Measurements from ENCODE around the gene ATP6V0A1.

The ATP6V0A1 gene

DNA sequence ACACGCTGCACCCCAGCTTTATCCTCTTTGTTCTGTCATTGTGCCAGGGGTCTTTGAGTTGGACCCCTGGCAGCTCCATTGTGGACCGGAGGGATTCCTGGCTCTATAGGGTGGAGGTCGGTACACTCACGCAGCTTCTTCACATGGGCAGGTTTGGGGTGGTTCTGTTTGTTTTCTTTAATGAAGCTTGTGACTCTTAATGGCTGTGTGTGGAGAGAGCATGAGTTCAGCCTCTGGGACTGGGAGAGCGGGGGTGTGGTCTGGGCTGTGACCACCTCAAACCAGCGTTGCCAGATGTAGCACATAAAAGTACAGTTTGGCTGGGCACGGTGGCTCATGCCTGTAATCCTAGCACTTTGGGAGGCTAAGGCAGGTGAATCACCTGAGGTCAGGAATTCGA is 56.2 kb downstream of the ATP6V0A1 start:
- Histone ChIP-seq H3K9me3 (ENCODE audit: control insufficient read depth, insufficient read depth, low read length) (no peaks in the 10 kb centered on the region), H3K9ac (ENCODE audit: low read depth, low read length) (no peak overlapping the region), H3K36me3 (ENCODE audit: control insufficient read depth, insufficient read depth, low read length) (peaks cover 20% of the 10 kb centered on the region), H3K4me1 (ENCODE audit: control insufficient read depth, insufficient read depth, low read length) (peaks cover 8% of the 10 kb centered on the region), H3K4me3 (ENCODE audit: low read depth, low read length) (no peak overlapping the region), H3K27me3 (ENCODE audit: control insufficient read depth, insufficient read depth, low read length) (no peaks in the 10 kb centered on the region)

DNA sequence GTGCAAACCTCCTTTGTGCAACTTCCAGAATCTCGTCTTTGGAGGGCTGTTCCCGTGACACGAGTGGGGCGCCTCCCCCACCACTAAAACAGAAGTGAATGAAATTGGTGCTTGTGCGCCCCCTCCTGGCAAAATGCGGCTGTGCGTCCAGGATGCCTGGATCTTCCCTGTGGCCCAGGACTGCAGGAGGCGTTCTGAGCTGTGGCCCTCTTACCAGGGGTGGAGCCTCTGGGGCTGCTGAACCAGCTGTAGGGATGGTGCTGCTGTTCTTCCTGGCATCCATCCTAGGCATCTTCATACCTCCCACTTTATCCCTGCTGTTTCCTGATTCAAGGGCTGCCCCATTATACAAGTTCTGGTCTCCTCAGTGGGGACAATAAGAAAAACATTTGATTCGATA is 58.8 kb downstream of the ATP6V0A1 start:
- H3K4me3 ChIP-seq (ENCODE audit: low read depth, low read length) = no peak overlapping the region

DNA sequence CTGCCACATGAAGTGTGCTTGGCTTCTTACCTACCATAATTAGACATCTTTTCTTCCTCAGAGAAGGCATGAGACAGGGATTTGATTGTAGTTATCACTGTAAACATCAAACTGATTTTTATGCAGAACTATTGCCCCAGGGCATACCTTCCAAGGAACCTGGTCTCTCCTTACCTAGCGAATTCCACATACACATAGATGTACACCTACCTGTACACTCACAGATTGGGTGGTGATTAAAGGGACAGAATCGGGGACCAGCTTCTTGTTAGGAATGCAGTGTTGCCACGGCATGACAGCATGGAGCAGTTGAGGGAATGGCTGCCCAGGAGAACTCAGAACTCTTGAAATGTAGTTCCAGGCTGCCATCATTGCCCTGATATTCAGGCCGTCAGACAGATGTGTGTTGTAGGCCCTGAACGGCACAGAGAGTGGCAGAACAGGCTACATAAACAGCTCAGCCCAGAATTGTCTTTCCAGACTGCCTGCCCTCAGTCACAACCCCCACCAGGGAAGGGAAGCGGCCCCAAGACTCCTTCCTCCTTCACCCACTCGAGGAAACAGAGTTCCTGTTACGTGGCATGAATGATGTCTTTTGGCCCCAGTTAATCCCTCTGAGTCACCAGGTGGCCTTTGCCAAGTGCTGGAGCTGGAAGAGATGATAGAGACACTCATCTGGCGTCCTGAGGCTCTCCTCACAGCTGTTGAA is 59.5 kb downstream of the ATP6V0A1 start:
- Histone ChIP-seq H3K27me3 (ENCODE audit: control insufficient read depth, insufficient read depth, low read length) (no peaks in the 10 kb centered on the region), H3K4me3 (ENCODE audit: low read depth, low read length) (no peak overlapping the region), H3K36me3 (ENCODE audit: control insufficient read depth, insufficient read depth, low read length) (peaks cover 20% of the 10 kb centered on the region), H3K4me1 (ENCODE audit: control insufficient read depth, insufficient read depth, low read length) (peaks cover 15% of the 10 kb centered on the region), H3K9me3 (ENCODE audit: control insufficient read depth, insufficient read depth, low read length) (no peaks in the 10 kb centered on the region), H3K9ac (ENCODE audit: low read depth, low read length) (no peak overlapping the region)

More for the DNA sequence above, 58.8 kb downstream of the ATP6V0A1 start:
- Histone ChIP-seq H3K4me1 (ENCODE audit: control insufficient read depth, insufficient read depth, low read length) (peaks cover 15% of the 10 kb centered on the region), H3K36me3 (ENCODE audit: control insufficient read depth, insufficient read depth, low read length) (peaks cover 20% of the 10 kb centered on the region), H3K9ac (ENCODE audit: low read depth, low read length) (no peak overlapping the region), H3K9me3 (ENCODE audit: control insufficient read depth, insufficient read depth, low read length) (no peaks in the 10 kb centered on the region), H3K27me3 (ENCODE audit: control insufficient read depth, insufficient read depth, low read length) (no peaks in the 10 kb centered on the region)

DNA sequence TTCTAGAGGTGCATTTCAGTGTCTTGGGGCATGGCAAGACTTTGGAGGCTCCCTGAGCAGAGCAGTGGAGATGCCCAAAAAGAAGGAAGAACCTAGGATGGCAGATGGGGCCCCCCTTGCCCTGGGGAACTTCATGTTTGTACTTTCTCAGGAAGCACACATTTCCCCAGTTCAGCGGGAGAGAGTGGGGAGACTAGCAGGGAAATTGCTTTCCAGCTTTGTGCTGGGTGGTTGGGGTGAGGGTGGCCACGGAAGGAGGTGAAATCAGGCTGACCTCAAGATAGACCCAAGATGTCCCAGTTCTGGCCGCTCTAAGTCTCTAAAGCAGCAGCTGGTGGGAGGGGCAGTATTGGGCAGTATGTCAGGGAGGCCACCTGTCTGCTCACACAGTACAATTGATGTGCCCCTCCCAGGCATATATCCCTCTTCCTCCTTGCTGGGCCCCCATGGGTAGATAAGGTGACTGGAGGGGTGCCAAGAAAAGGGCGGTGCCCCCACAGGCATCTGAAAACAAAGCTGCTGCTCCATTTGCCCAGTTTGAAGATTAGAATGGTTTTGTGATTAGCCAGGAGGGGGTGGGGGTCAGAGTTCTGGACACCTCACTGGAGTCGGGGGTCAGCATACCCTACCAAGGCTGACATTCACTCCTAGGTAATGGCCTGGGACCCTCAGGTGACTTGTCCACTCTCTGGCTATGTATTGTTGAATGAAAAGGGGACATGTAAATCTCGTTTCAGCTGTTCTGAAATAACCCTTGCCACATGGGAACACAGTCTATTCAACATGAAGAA is 60.3 kb downstream of the ATP6V0A1 start:
- no peaks in the 10 kb centered on the region for H3K9me3 ChIP-seq (ENCODE audit: control insufficient read depth, insufficient read depth, low read length)
- peak overlapping the region; percentile 30 for H3K4me3 ChIP-seq (ENCODE audit: low read depth, low read length)
- H3K27me3 ChIP-seq (ENCODE audit: control insufficient read depth, insufficient read depth, low read length) = no peaks in the 10 kb centered on the region
- H3K4me1 ChIP-seq (ENCODE audit: control insufficient read depth, insufficient read depth, low read length) = peaks cover 15% of the 10 kb centered on the region
- H3K9ac ChIP-seq (ENCODE audit: low read depth, low read length) = no peak overlapping the region
- H3K36me3 ChIP-seq (ENCODE audit: control insufficient read depth, insufficient read depth, low read length) = peaks cover 13% of the 10 kb centered on the region

DNA sequence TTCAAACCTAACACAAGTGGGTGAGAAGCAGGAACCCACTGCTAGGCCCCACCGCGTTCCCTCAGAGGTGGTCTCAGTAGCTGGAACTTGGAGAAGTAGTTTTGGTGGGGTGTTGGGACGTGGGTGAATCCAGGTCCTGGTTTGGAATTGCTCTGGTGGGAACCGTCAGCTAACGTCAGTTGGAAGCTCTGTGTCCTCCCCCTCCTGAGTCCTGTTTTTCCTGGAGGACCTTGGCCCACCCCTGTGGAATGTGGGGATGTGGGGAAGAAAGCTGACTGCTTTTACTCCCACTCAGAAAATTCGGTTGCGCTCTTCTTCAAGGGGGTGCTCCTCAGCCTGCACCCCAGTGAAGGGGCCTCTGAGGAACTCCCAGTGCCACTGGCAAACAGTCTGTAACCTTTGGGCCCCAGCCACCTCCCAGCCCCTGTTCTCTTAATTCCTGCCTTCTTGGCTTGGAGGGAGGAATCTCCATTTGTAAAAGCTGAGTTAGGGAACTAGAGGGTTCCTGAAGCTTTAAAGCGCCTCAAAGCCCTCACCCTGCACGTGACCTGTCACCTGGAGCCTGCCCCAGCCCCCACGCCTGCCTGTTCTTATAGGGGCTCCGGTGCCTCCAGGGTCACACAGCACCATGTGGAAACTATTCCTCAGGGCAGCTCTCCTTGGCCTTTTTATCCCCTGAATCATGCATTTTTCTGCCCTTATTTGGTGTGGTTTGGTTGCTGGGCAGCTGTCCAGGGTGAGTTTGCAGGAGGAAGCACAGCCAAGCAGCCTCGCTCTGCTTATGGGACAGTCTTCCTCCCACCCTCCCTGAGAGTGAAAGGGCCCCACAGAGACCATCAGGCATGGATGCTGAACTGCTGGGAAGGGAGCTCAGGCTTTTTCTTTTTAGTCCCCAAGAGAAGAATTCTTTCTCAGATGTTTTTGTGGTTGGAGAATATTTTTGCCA is 61.1 kb downstream of the ATP6V0A1 start:
- Histone ChIP-seq H3K4me3 (ENCODE audit: low read depth, low read length) (peak overlapping the region; percentile 39), H3K36me3 (ENCODE audit: control insufficient read depth, insufficient read depth, low read length) (peaks cover 7% of the 10 kb centered on the region), H3K27me3 (ENCODE audit: control insufficient read depth, insufficient read depth, low read length) (no peaks in the 10 kb centered on the region), H3K9me3 (ENCODE audit: control insufficient read depth, insufficient read depth, low read length) (no peaks in the 10 kb centered on the region), H3K9ac (ENCODE audit: low read depth, low read length) (no peak overlapping the region), H3K4me1 (ENCODE audit: control insufficient read depth, insufficient read depth, low read length) (peaks cover 15% of the 10 kb centered on the region)

DNA sequence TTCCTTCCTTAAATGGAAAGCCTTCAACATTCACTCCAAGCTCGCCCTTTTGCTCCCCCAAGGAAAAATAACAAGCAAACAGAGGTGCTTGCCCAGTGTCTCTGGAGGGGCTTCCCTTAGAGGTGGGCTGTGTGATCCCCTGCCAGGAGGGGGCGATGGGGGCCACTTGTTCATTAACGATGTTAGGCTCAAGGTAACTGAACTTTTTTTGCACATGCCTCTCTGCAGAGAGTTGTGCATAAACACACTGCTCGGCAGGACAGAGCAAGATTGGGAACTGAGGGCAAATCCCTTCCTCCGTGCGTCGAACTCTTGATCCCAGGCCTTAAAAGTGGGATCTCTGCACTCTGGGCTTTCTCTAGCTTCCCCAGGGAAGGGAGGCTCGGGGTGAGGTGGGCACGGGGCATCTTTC is 61.9 kb downstream of the ATP6V0A1 start:
- Histone ChIP-seq H3K9me3 (ENCODE audit: control insufficient read depth, insufficient read depth, low read length) (no peaks in the 10 kb centered on the region), H3K9ac (ENCODE audit: low read depth, low read length) (no peak overlapping the region), H3K27me3 (ENCODE audit: control insufficient read depth, insufficient read depth, low read length) (no peaks in the 10 kb centered on the region), H3K4me3 (ENCODE audit: low read depth, low read length) (peak overlapping the region; percentile 39), H3K36me3 (ENCODE audit: control insufficient read depth, insufficient read depth, low read length) (peaks cover 7% of the 10 kb centered on the region), H3K4me1 (ENCODE audit: control insufficient read depth, insufficient read depth, low read length) (peaks cover 15% of the 10 kb centered on the region)

DNA sequence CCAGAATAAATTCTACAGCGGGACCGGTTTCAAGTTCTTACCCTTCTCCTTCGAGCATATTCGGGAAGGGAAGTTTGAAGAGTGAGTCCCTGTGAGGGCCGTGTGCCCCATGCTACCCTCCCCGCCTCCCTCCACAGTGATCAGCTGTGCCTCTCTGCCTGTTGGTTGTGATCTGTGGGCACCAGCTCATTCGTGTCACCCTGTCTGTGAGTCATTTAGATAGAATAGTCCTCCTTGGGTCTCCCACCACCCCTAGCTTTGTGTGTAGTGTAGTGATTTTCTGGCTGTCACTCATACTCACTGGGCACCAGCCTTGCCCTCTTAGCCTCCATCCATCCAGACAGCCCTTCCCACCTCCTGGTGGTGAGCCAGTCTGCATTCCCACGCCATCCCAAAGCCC is 62.4 kb downstream of the ATP6V0A1 start:
- peaks cover 15% of the 10 kb centered on the region for H3K4me1 ChIP-seq (ENCODE audit: control insufficient read depth, insufficient read depth, low read length)
- no peaks in the 10 kb centered on the region for H3K27me3 ChIP-seq (ENCODE audit: control insufficient read depth, insufficient read depth, low read length)
- H3K9ac ChIP-seq (ENCODE audit: low read depth, low read length) = no peak overlapping the region
- H3K4me3 ChIP-seq (ENCODE audit: low read depth, low read length) = no peak overlapping the region
- H3K36me3 ChIP-seq (ENCODE audit: control insufficient read depth, insufficient read depth, low read length) = peaks cover 7% of the 10 kb centered on the region
- no peaks in the 10 kb centered on the region for H3K9me3 ChIP-seq (ENCODE audit: control insufficient read depth, insufficient read depth, low read length)

DNA sequence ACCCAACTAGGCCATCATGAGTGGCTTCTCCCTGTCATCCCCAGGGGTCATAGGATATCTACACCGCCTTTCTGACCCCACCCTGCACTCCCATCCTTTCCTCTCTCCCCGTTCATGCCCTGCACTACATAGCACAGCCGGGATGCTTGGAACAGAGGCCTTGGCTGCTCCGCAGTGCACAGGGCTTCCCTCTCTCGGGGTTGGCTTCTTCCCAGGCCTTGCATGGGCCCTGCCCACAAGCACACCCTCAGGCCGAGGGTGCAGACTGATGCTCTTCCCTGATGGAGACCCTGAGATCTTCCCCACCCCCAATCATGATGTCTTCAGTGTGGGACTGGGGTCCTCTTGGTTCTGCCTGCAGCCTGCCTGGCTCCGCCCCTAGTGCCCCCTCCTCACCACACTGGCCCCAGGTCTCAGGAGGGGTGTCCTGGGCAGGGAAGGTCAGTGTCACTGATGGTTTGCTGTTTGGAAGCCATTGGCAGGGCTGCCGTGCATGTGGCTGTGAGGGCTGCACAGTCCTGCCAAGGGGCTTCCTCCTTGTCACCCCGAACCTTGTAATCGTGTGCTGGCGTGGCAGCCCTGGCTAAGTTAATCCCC is 63.1 kb downstream of the ATP6V0A1 start:
- Histone ChIP-seq H3K27me3 (ENCODE audit: control insufficient read depth, insufficient read depth, low read length) (no peaks in the 10 kb centered on the region), H3K36me3 (ENCODE audit: control insufficient read depth, insufficient read depth, low read length) (peaks cover 3% of the 10 kb centered on the region), H3K9me3 (ENCODE audit: control insufficient read depth, insufficient read depth, low read length) (no peaks in the 10 kb centered on the region), H3K4me1 (ENCODE audit: control insufficient read depth, insufficient read depth, low read length) (peaks cover 15% of the 10 kb centered on the region), H3K9ac (ENCODE audit: low read depth, low read length) (no peak overlapping the region), H3K4me3 (ENCODE audit: low read depth, low read length) (no peak overlapping the region)

DNA sequence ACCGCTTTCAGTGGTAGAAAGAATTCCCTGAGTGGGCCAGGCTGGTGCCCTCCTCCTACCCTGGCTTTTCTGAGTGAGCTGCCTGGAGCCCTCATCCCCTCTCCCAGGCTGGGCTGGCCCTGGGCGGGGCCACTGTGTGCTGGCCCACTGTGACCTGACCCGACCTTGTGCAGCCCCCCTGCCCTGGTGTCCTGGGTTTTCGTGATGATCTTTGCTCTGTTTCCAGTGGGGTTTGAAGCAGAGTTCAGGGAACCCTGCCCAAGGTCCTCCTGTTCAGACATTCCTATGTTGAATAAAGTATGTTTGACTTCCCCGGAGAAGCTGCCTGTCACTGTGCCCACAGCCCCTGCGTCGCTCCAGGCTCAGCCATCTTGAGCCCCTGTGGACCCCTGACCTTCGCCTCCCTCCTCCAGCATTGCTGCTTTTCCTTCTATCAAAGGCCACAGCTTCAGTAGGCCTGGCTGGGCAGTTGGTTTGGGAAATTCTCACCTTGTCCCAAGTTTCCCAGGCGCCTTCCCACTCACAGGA is 63.6 kb downstream of the ATP6V0A1 start:
- H3K27me3 ChIP-seq (ENCODE audit: control insufficient read depth, insufficient read depth, low read length) = no peaks in the 10 kb centered on the region
- peaks cover 15% of the 10 kb centered on the region for H3K4me1 ChIP-seq (ENCODE audit: control insufficient read depth, insufficient read depth, low read length)
- H3K9ac ChIP-seq (ENCODE audit: low read depth, low read length) = no peak overlapping the region

DNA sequence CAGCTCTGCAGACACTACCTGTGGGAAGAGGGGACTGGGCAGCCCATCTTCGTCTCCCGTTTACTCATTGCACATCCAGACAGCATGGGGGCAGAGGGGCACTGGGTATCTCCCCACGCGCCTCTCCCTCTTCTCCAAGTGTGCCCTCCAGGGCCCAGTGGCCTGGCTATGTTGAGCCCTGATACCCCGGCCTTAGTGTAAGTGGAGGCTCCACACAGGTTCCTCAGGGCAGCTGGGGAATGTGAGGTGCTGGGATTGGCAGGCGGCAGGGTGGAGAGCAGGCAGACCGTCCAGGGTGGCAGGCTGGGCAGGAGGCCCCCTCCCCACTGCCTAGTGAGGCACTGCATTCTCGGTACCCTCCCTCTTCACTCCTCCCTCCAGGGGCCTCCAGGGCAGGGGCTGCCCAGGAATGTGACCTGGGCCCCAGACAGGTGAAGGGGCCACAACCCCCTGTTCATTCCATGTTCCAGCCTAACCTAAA is 64.2 kb downstream of the ATP6V0A1 start:
- Histone ChIP-seq H3K36me3 (ENCODE audit: control insufficient read depth, insufficient read depth, low read length) (peaks cover 3% of the 10 kb centered on the region), H3K4me1 (ENCODE audit: control insufficient read depth, insufficient read depth, low read length) (peaks cover 15% of the 10 kb centered on the region), H3K27me3 (ENCODE audit: control insufficient read depth, insufficient read depth, low read length) (no peaks in the 10 kb centered on the region), H3K9me3 (ENCODE audit: control insufficient read depth, insufficient read depth, low read length) (no peaks in the 10 kb centered on the region), H3K4me3 (ENCODE audit: low read depth, low read length) (no peak overlapping the region), H3K9ac (ENCODE audit: low read depth, low read length) (no peak overlapping the region)

More for the DNA sequence above, 63.6 kb downstream of the ATP6V0A1 start:
- Histone ChIP-seq H3K4me3 (ENCODE audit: low read depth, low read length) (no peak overlapping the region), H3K36me3 (ENCODE audit: control insufficient read depth, insufficient read depth, low read length) (peaks cover 3% of the 10 kb centered on the region), H3K9me3 (ENCODE audit: control insufficient read depth, insufficient read depth, low read length) (no peaks in the 10 kb centered on the region)

DNA sequence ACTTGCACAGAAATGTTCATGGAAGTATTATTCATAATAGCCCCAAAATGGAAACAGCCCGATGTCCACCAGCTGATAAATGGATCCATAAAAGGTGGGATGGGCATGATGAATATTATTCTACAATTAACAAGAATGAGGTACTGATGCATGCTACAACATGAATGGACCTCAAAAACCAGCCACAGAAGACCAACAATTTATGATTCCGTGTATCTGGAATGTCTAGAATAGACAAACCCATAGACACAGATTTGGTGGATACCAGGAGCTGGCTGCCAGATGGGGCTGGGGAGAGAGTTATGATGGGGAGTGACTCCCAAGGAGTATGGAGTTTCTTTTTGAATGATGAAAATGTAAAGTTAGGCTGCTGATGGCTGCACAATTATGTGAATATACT is 66.5 kb downstream of the ATP6V0A1 start:
- Histone ChIP-seq H3K4me3 (ENCODE audit: low read depth, low read length) (no peak overlapping the region), H3K27me3 (ENCODE audit: control insufficient read depth, insufficient read depth, low read length) (no peaks in the 10 kb centered on the region), H3K9me3 (ENCODE audit: control insufficient read depth, insufficient read depth, low read length) (no peaks in the 10 kb centered on the region), H3K36me3 (ENCODE audit: control insufficient read depth, insufficient read depth, low read length) (peaks cover 3% of the 10 kb centered on the region), H3K9ac (ENCODE audit: low read depth, low read length) (no peak overlapping the region), H3K4me1 (ENCODE audit: control insufficient read depth, insufficient read depth, low read length) (peaks cover 4% of the 10 kb centered on the region)
